ENCODE data around the gene NPC1.

Gene NPC1

GRCh38 chr18:23536204-23536603 lies 50.1 kb downstream of the NPC1 start:
- no peaks in the 10 kb centered on the region for H3K27me3 ChIP-seq (ENCODE audit: control insufficient read depth, low read length)
- H3F3A ChIP-seq (ENCODE audit: control insufficient read depth, insufficient read depth) = no peaks in the 10 kb centered on the region; the same call in 1 of the 2 replicates
- H3K4me1 ChIP-seq (ENCODE audit: control insufficient read depth, low read length) = no peaks in the 10 kb centered on the region
- peaks cover 96% of the 10 kb centered on the region for H3K36me3 ChIP-seq (ENCODE audit: control insufficient read depth, low read length)
- H3K4me2 ChIP-seq (ENCODE audit: low read length) = no peak overlapping the region
- no peaks in the 10 kb centered on the region for H3K79me2 ChIP-seq (ENCODE audit: control insufficient read depth, low read length)
- no peak overlapping the region for H3K27ac ChIP-seq (ENCODE audit: low read depth, low read length)
- TF ChIP-seq EZH2phosphoT487 (IDR thresholded peaks at IDR 0.05; ENCODE audit: borderline replicate concordance, low read length) = no peak
- H3K9me2 ChIP-seq (replicated peaks; ENCODE audit: control insufficient read depth, low read length) = no peaks in the 10 kb centered on the region
- no peak overlapping the region for H3K4me3 ChIP-seq (ENCODE audit: low read length)
- H3K9me3 ChIP-seq (ENCODE audit: control insufficient read depth, insufficient read depth, low read length) = no peaks in the 10 kb centered on the region
- H4K20me1 ChIP-seq (ENCODE audit: control insufficient read depth, insufficient read depth, low read depth, low read length) = no peaks in the 10 kb centered on the region

- no peaks in the 10 kb centered on the region for H3K79me2 ChIP-seq (ENCODE audit: control insufficient read depth, low read length)
- no peaks in the 10 kb centered on the region for H3K9me3 ChIP-seq (ENCODE audit: control insufficient read depth, insufficient read depth, low read length)
- no peak for TF ChIP-seq EZH2phosphoT487 (IDR thresholded peaks at IDR 0.05; ENCODE audit: borderline replicate concordance, low read length)
- TF ChIP-seq, protein P1, sequence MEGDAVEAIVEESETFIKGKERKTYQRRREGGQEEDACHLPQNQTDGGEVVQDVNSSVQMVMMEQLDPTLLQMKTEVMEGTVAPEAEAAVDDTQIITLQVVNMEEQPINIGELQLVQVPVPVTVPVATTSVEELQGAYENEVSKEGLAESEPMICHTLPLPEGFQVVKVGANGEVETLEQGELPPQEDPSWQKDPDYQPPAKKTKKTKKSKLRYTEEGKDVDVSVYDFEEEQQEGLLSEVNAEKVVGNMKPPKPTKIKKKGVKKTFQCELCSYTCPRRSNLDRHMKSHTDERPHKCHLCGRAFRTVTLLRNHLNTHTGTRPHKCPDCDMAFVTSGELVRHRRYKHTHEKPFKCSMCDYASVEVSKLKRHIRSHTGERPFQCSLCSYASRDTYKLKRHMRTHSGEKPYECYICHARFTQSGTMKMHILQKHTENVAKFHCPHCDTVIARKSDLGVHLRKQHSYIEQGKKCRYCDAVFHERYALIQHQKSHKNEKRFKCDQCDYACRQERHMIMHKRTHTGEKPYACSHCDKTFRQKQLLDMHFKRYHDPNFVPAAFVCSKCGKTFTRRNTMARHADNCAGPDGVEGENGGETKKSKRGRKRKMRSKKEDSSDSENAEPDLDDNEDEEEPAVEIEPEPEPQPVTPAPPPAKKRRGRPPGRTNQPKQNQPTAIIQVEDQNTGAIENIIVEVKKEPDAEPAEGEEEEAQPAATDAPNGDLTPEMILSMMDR (IDR thresholded peaks at IDR 0.05; ENCODE audit: low read depth, low read length, poor library complexity, severe bottlenecking) = no peak
- no peaks in the 10 kb centered on the region for H4K20me1 ChIP-seq (ENCODE audit: control insufficient read depth, insufficient read depth, low read depth, low read length)
- H3K27ac ChIP-seq (ENCODE audit: low read depth, low read length) = no peak overlapping the region
- H3K4me3 ChIP-seq (ENCODE audit: low read length) = no peak overlapping the region
- no peaks in the 10 kb centered on the region for H3K9me2 ChIP-seq (replicated peaks; ENCODE audit: control insufficient read depth, low read length)
- no peak overlapping the region for H3K4me2 ChIP-seq (ENCODE audit: low read length)
- no peaks in the 10 kb centered on the region; the same call in 1 of the 2 replicates for H3F3A ChIP-seq (ENCODE audit: control insufficient read depth, insufficient read depth)
- peaks cover 96% of the 10 kb centered on the region for H3K36me3 ChIP-seq (ENCODE audit: control insufficient read depth, low read length)
- H3K4me1 ChIP-seq (ENCODE audit: control insufficient read depth, low read length) = no peaks in the 10 kb centered on the region
- H3K27me3 ChIP-seq (ENCODE audit: control insufficient read depth, low read length) = no peaks in the 10 kb centered on the region
Observed at GRCh38 chr18:23534276-23534675, 52.0 kb downstream of the NPC1 start.

DNA sequence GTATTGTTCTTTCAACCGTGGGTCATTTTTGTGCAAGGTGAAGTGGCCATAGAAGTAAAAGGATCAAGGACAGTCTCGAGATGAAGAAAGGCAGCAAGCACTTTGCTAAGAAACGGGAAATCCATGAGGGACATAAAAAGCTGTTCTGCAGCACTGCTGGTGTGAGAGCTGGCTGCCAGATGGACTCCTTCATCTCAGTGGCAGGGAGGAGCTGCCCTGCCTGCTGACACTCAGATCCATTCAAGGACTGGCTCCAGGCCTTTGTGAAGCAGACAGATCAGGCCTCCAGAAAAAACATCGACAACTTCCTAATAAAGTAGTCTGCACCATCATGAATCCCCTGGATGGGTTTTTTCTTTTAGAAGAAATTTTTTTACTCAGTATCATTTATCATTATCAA lies 53.5 kb downstream of the NPC1 start:
- H3K36me3 ChIP-seq (ENCODE audit: control insufficient read depth, low read length) = peaks cover 96% of the 10 kb centered on the region
- H3K4me2 ChIP-seq (ENCODE audit: low read length) = no peak overlapping the region
- no peaks in the 10 kb centered on the region for H3K4me1 ChIP-seq (ENCODE audit: control insufficient read depth, low read length)
- H3K27ac ChIP-seq (ENCODE audit: low read depth, low read length) = no peak overlapping the region
- no peaks in the 10 kb centered on the region; the same call in 1 of the 2 replicates for H3F3A ChIP-seq (ENCODE audit: control insufficient read depth, insufficient read depth)
- no peaks in the 10 kb centered on the region for H3K9me3 ChIP-seq (ENCODE audit: control insufficient read depth, insufficient read depth, low read length)
- H4K20me1 ChIP-seq (ENCODE audit: control insufficient read depth, insufficient read depth, low read depth, low read length) = no peaks in the 10 kb centered on the region
- no peaks in the 10 kb centered on the region for H3K27me3 ChIP-seq (ENCODE audit: control insufficient read depth, low read length)
- H3K9me2 ChIP-seq (replicated peaks; ENCODE audit: control insufficient read depth, low read length) = no peaks in the 10 kb centered on the region
- TF ChIP-seq, protein P1 (IDR thresholded peaks at IDR 0.05; ENCODE audit: low read depth, low read length, poor library complexity, severe bottlenecking) = no peak
- TF ChIP-seq EZH2phosphoT487 (IDR thresholded peaks at IDR 0.05; ENCODE audit: borderline replicate concordance, low read length) = no peak
- no peak overlapping the region for H3K4me3 ChIP-seq (ENCODE audit: low read length)
- H3K79me2 ChIP-seq (ENCODE audit: control insufficient read depth, low read length) = no peaks in the 10 kb centered on the region

- Histone ChIP-seq H3K36me3 (ENCODE audit: control insufficient read depth, low read length) (peaks cover 94% of the 10 kb centered on the region), H3K79me2 (ENCODE audit: control insufficient read depth, low read length) (no peaks in the 10 kb centered on the region), H3F3A (ENCODE audit: control insufficient read depth, insufficient read depth) (no peaks in the 10 kb centered on the region; the same call in 1 of the 2 replicates), H4K20me1 (ENCODE audit: control insufficient read depth, insufficient read depth, low read depth, low read length) (no peaks in the 10 kb centered on the region), H3K4me2 (ENCODE audit: low read length) (no peak overlapping the region), H3K27ac (ENCODE audit: low read depth, low read length) (no peak overlapping the region), H3K4me1 (ENCODE audit: control insufficient read depth, low read length) (no peaks in the 10 kb centered on the region), H3K27me3 (ENCODE audit: control insufficient read depth, low read length) (no peaks in the 10 kb centered on the region), H3K9me2 (replicated peaks; ENCODE audit: control insufficient read depth, low read length) (no peaks in the 10 kb centered on the region), H3K4me3 (ENCODE audit: low read length) (no peak overlapping the region), H3K9me3 (ENCODE audit: control insufficient read depth, insufficient read depth, low read length) (no peaks in the 10 kb centered on the region)
- TF ChIP-seq, protein P1 (IDR thresholded peaks at IDR 0.05; ENCODE audit: low read depth, low read length, poor library complexity, severe bottlenecking) = no peak
- no peak for TF ChIP-seq EZH2phosphoT487 (IDR thresholded peaks at IDR 0.05; ENCODE audit: borderline replicate concordance, low read length)
Observed at GRCh38 chr18:23531912-23532311, 54.4 kb downstream of the NPC1 start.
